NCI-H774 (cell line): ENCODE data around the gene DNALI1.
"Not testable (repeated sequence)": the region's sequence is repeated elsewhere in the genome, so short reads cannot be mapped to it uniquely, and the experiment has no call there.

Experiments
- DNase-seq: peaks from one replicate; lab custom pipeline; 2025; lab: John Stamatoyannopoulos, UW

The DNALI1 gene

GRCh38 chr1:37553927-37554808 lies 2.6 kb upstream of the DNALI1 start, which contains the start of gene SNIP1:
SNIP1 (minus strand) TSS chr1:37554293; CDS start chr1:37554229, 64 bp downstream.
- peak; percentile 99 for DNase-seq

- DNase-seq: no peak
Observed at GRCh38 chr1:37557402-37557801, 662 bp downstream of the DNALI1 start.

GRCh38 chr1:37558411-37558810 lies 1.7 kb downstream of the DNALI1 start:
- no peak for DNase-seq

- no peak for DNase-seq
Observed at GRCh38 chr1:37559080-37559479, 2.3 kb downstream of the DNALI1 start.

- not testable (repeated sequence) for DNase-seq
Observed at GRCh38 chr1:37559957-37560379, 3.2 kb downstream of the DNALI1 start.

- no peak for DNase-seq
Observed at GRCh38 chr1:37560401-37561132, 3.8 kb downstream of the DNALI1 start.

- no peak for DNase-seq
Observed at GRCh38 chr1:37561133-37562132, 4.7 kb downstream of the DNALI1 start.

- DNase-seq: no peak
Observed at GRCh38 chr1:37562984-37563383, 6.2 kb downstream of the DNALI1 start.

- no peak for DNase-seq
Observed at GRCh38 chr1:37564892-37565291, 8.2 kb downstream of the DNALI1 start.

GRCh38 chr1:37567023-37567422 lies 10.3 kb downstream of the DNALI1 start:
- DNase-seq: no peak

GRCh38 chr1:37570528-37571334 lies 14.0 kb downstream of the DNALI1 start:
- no peak for DNase-seq

GRCh38 chr1:37574834-37575480 lies 18.2 kb downstream of the DNALI1 start:
- no peak for DNase-seq

GRCh38 chr1:37575692-37576091 lies 19.0 kb downstream of the DNALI1 start:
- no peak for DNase-seq

GRCh38 chr1:37584544-37584943 lies 27.8 kb downstream of the DNALI1 start:
- DNase-seq: not testable (repeated sequence)

- no peak for DNase-seq
Observed at GRCh38 chr1:37588939-37589338, 32.2 kb downstream of the DNALI1 start.

GRCh38 chr1:37593726-37594125 lies 37.0 kb downstream of the DNALI1 start:
- DNase-seq: no peak

- peak; percentile 99 for DNase-seq
Observed at GRCh38 chr1:37595440-37596181, 38.9 kb downstream of the DNALI1 start, which contains the start of gene GNL2. GNL2 (minus strand) TSS chr1:37595937; CDS start chr1:37595822, 115 bp downstream.

GRCh38 chr1:37596182-37596667 lies 39.5 kb downstream of the DNALI1 start:
- DNase-seq: no peak

GRCh38 chr1:37599940-37600339 lies 43.2 kb downstream of the DNALI1 start:
- no peak for DNase-seq
